ENCODE data around the gene ARL16. TPM values are rescaled to one million over a fixed set of nuclear protein-coding genes. Genes with fewer than 3 reads are reported as not detected.

Gene ARL16
- total RNA-seq, 1 donor from 2014 or later: 55.2 TPM

- Mint-ChIP-seq H3K9me3 (ENCODE audit: unreplicated experiment) (peaks cover 13% of the 10 kb centered on the region), H3K27ac (ENCODE audit: unreplicated experiment) (peak overlapping the region; percentile 90), H3K4me3 (ENCODE audit: unreplicated experiment) (peak overlapping the region; percentile 93), H3K4me1 (ENCODE audit: low read depth, unreplicated experiment) (peaks cover 14% of the 10 kb centered on the region), H3K27me3 (ENCODE audit: unreplicated experiment) (peaks cover 2% of the 10 kb centered on the region), H3K36me3 (ENCODE audit: unreplicated experiment) (no peaks in the 10 kb centered on the region)
- TF ChIP-seq CTCF (IDR thresholded peaks at IDR 0.05; ENCODE audit: partially characterized antibody, unreplicated experiment): no peak
- DNase-seq: peak; percentile 35
Observed at GRCh38 chr17:81683208-81683583, 401 bp downstream of the ARL16 start.

GRCh38 chr17:81682565-81683207 is 911 bp downstream of the ARL16 start:
- DNase-seq: no peak
- no peaks in the 10 kb centered on the region for H3K36me3 Mint-ChIP-seq (ENCODE audit: unreplicated experiment)
- H3K4me3 Mint-ChIP-seq (ENCODE audit: unreplicated experiment): peak overlapping the region; percentile 93
- H3K9me3 Mint-ChIP-seq (ENCODE audit: unreplicated experiment): peaks cover 13% of the 10 kb centered on the region
- H3K27me3 Mint-ChIP-seq (ENCODE audit: unreplicated experiment): peaks cover 4% of the 10 kb centered on the region
- peak overlapping the region; percentile 90 for H3K27ac Mint-ChIP-seq (ENCODE audit: unreplicated experiment)
- TF ChIP-seq CTCF (IDR thresholded peaks at IDR 0.05; ENCODE audit: partially characterized antibody, unreplicated experiment): no peak
- H3K4me1 Mint-ChIP-seq (ENCODE audit: low read depth, unreplicated experiment): peaks cover 16% of the 10 kb centered on the region

GRCh38 chr17:81681672-81682071 is 1.9 kb downstream of the ARL16 start:
- Mint-ChIP-seq H3K27me3 (ENCODE audit: unreplicated experiment) (peaks cover 4% of the 10 kb centered on the region), H3K4me1 (ENCODE audit: low read depth, unreplicated experiment) (peaks cover 10% of the 10 kb centered on the region), H3K9me3 (ENCODE audit: unreplicated experiment) (peaks cover 8% of the 10 kb centered on the region), H3K4me3 (ENCODE audit: unreplicated experiment) (peak overlapping the region; percentile 61), H3K27ac (ENCODE audit: unreplicated experiment) (no peak overlapping the region), H3K36me3 (ENCODE audit: unreplicated experiment) (no peaks in the 10 kb centered on the region)
- no peak for TF ChIP-seq CTCF (IDR thresholded peaks at IDR 0.05; ENCODE audit: partially characterized antibody, unreplicated experiment)
- no peak for DNase-seq

- H3K27me3 Mint-ChIP-seq (ENCODE audit: unreplicated experiment): peaks cover 4% of the 10 kb centered on the region
- no peak for TF ChIP-seq CTCF (IDR thresholded peaks at IDR 0.05; ENCODE audit: partially characterized antibody, unreplicated experiment)
- no peak overlapping the region for H3K27ac Mint-ChIP-seq (ENCODE audit: unreplicated experiment)
- no peaks in the 10 kb centered on the region for H3K36me3 Mint-ChIP-seq (ENCODE audit: unreplicated experiment)
- no peak for DNase-seq
- H3K4me3 Mint-ChIP-seq (ENCODE audit: unreplicated experiment): no peak overlapping the region
- peaks cover 5% of the 10 kb centered on the region for H3K9me3 Mint-ChIP-seq (ENCODE audit: unreplicated experiment)
- peaks cover 10% of the 10 kb centered on the region for H3K4me1 Mint-ChIP-seq (ENCODE audit: low read depth, unreplicated experiment)
Observed at GRCh38 chr17:81680150-81680549, 3.4 kb downstream of the ARL16 start.

GRCh38 chr17:81676906-81677305 is 6.7 kb downstream of the ARL16 start:
- Mint-ChIP-seq H3K27me3 (ENCODE audit: unreplicated experiment) (peaks cover 2% of the 10 kb centered on the region), H3K9me3 (ENCODE audit: unreplicated experiment) (peaks cover 2% of the 10 kb centered on the region), H3K36me3 (ENCODE audit: unreplicated experiment) (no peaks in the 10 kb centered on the region), H3K4me3 (ENCODE audit: unreplicated experiment) (no peak overlapping the region), H3K4me1 (ENCODE audit: low read depth, unreplicated experiment) (peaks cover 2% of the 10 kb centered on the region), H3K27ac (ENCODE audit: unreplicated experiment) (no peak overlapping the region)
- no peak for DNase-seq
- no peak for TF ChIP-seq CTCF (IDR thresholded peaks at IDR 0.05; ENCODE audit: partially characterized antibody, unreplicated experiment)

Data from glutamatergic neuron (in vitro differentiated cells).